OCI-LY3 (cell line): ENCODE measurements around the gene ZKSCAN1.

ENCODE experiments used
- EZH2phosphoT487 ChIP-seq: fragments of 200-600 bp; shearing (Covaris generic); IDR thresholded peaks from 2 replicates; pipeline ENCODE4 v1.6.1; 2018; ENCODE audit warnings: antibody characterized with exemption, mixed run types, low read depth
- TF ChIP-seq, protein P1 (sequence below): fragments of 200-600, 300-600 bp; sonication (generic); IDR thresholded peaks from 2 replicates; pipeline ENCODE4 v1.5.1; 2014; ENCODE audit warnings: antibody characterized with exemption, low read length, low read depth

- TF ChIP-seq, protein P1, sequence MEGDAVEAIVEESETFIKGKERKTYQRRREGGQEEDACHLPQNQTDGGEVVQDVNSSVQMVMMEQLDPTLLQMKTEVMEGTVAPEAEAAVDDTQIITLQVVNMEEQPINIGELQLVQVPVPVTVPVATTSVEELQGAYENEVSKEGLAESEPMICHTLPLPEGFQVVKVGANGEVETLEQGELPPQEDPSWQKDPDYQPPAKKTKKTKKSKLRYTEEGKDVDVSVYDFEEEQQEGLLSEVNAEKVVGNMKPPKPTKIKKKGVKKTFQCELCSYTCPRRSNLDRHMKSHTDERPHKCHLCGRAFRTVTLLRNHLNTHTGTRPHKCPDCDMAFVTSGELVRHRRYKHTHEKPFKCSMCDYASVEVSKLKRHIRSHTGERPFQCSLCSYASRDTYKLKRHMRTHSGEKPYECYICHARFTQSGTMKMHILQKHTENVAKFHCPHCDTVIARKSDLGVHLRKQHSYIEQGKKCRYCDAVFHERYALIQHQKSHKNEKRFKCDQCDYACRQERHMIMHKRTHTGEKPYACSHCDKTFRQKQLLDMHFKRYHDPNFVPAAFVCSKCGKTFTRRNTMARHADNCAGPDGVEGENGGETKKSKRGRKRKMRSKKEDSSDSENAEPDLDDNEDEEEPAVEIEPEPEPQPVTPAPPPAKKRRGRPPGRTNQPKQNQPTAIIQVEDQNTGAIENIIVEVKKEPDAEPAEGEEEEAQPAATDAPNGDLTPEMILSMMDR: no peak
- no peak for TF ChIP-seq EZH2phosphoT487
Measured at GRCh38 chr7:100023526-100023925, 8.1 kb downstream of the ZKSCAN1 start.
